ENCODE measurements around the gene DDX24. TPM values are rescaled to one million over a fixed set of nuclear protein-coding genes. Genes with fewer than 3 reads are reported as not detected.
A peak's percentile ranks its signal among the peaks of the same experiment; 100 is the strongest.

The DDX24 gene
- total RNA-seq, 2 donors from 2014 or later = 48.0 to 95.6 TPM

- Histone ChIP-seq H3K27ac (no peak overlapping the region), H3K4me3 (no peak overlapping the region), H3K9me3 (no peaks in the 10 kb centered on the region), H3K36me3 (replicated peaks in 1 of 2; ENCODE audit: insufficient read depth in 1 of 2, low read depth in 2 of 2) (no peaks in the 10 kb centered on the region), H3K4me1 (peaks cover 11% of the 10 kb centered on the region), H3K27me3 (no peaks in the 10 kb centered on the region)
- DNase-seq (no peak), ATAC-seq (no peak)
- TF ChIP-seq POLR2A (IDR thresholded peaks at IDR 0.05) (no peak), CTCF (IDR thresholded peaks at IDR 0.05) (no peak)
- intact Hi-C loops (cut with DNase I) = no loop called here
- WGBS, 2 donors = 60 to 83% methylated on average over 8 to 9 of the region's 9 CpGs
These were observed 43.8 kb upstream of the DDX24 start for GRCh38 chr14:94124582-94125377.

- Histone ChIP-seq H3K36me3 (replicated peaks in 1 of 2; ENCODE audit: insufficient read depth in 1 of 2, low read depth in 2 of 2) (no peaks in the 10 kb centered on the region), H3K9me3 (peaks cover 0 to 5% (median 0%) of the 10 kb centered on the region in 3 donors), H3K27me3 (no peaks in the 10 kb centered on the region), H3K4me3 (no peak overlapping the region), H3K27ac (no peak overlapping the region), H3K4me1 (peaks cover 3% of the 10 kb centered on the region)
- no peak for DNase-seq
- intact Hi-C loops (cut with DNase I) = no loop called here
- TF ChIP-seq CTCF (IDR thresholded peaks at IDR 0.05) (no peak), POLR2A (IDR thresholded peaks at IDR 0.05) (no peak)
- no peak for ATAC-seq
- WGBS, 2 donors = 76 to 91% methylated on average over 1 of the region's 1 CpG
These were observed 42.9 kb upstream of the DDX24 start for GRCh38 chr14:94123868-94124267.

- Histone ChIP-seq H3K4me3 (no peak overlapping the region), H3K4me1 (no peaks in the 10 kb centered on the region)
- 81 to 82% methylated on average over 9 of the region's 9 CpGs for WGBS, 2 donors
These were observed 42.3 kb upstream of the DDX24 start for GRCh38 chr14:94123296-94123695.

GRCh38 chr14:94122438-94122837 is 41.4 kb upstream of the DDX24 start:
- TF ChIP-seq POLR2A (IDR thresholded peaks at IDR 0.05) = no peak
- no peak for TF ChIP-seq CTCF (IDR thresholded peaks at IDR 0.05)
- intact Hi-C loops (cut with DNase I) = no loop called here
- WGBS, 2 donors = 63 to 81% methylated on average over 3 of the region's 3 CpGs
- Histone ChIP-seq H3K4me1 (no peaks in the 10 kb centered on the region), H3K36me3 (replicated peaks in 1 of 2; ENCODE audit: insufficient read depth in 1 of 2, low read depth in 2 of 2) (no peaks in the 10 kb centered on the region), H3K9me3 (peaks cover 0 to 5% (median 0%) of the 10 kb centered on the region in 3 donors), H3K4me3 (no peak overlapping the region), H3K27me3 (no peaks in the 10 kb centered on the region), H3K27ac (no peak overlapping the region)
- no peak for ATAC-seq
- no peak for DNase-seq

More at GRCh38 chr14:94123296-94123695, 42.3 kb upstream of the DDX24 start:
- ATAC-seq (no peak), DNase-seq (no peak)
- intact Hi-C loops (cut with DNase I) = no loop called here
- H3K27ac ChIP-seq = no peak overlapping the region
- no peaks in the 10 kb centered on the region for H3K36me3 ChIP-seq (replicated peaks in 1 of 2; ENCODE audit: insufficient read depth in 1 of 2, low read depth in 2 of 2)
- TF ChIP-seq POLR2A (IDR thresholded peaks at IDR 0.05) (no peak), CTCF (IDR thresholded peaks at IDR 0.05) (no peak)
- peaks cover 0 to 5% (median 0%) of the 10 kb centered on the region in 3 donors for H3K9me3 ChIP-seq
- no peaks in the 10 kb centered on the region for H3K27me3 ChIP-seq

GRCh38 chr14:94121485-94121884 is 40.5 kb upstream of the DDX24 start:
- Histone ChIP-seq H3K9me3 (peaks cover 0 to 5% (median 0%) of the 10 kb centered on the region in 3 donors), H3K27me3 (no peaks in the 10 kb centered on the region), H3K4me3 (no peak overlapping the region), H3K4me1 (no peaks in the 10 kb centered on the region), H3K27ac (no peak overlapping the region), H3K36me3 (replicated peaks in 1 of 2; ENCODE audit: insufficient read depth in 1 of 2, low read depth in 2 of 2) (no peaks in the 10 kb centered on the region)
- no peak for ATAC-seq
- TF ChIP-seq POLR2A (IDR thresholded peaks at IDR 0.05) = no peak
- no peak for TF ChIP-seq CTCF (IDR thresholded peaks at IDR 0.05)
- DNase-seq = peak in 1 of 4 donors; percentile 6
- intact Hi-C loops (cut with DNase I) = no loop called here
- 56 to 60% methylated on average over 3 of the region's 3 CpGs for WGBS, 2 donors

All from body of pancreas (tissue), 4 donors.